GM21529 (cell line): ENCODE results near the gene CDC7.
"Not testable (repeated sequence)": the region's sequence is repeated elsewhere in the genome, so short reads cannot be mapped to it uniquely, and the experiment has no call there.

Source experiments
- ATAC-seq: cut with Tn5 transposase; IDR thresholded peaks from one replicate; pipeline ENCODE4 v1.9.1; 2021; ENCODE audit not compliant: unreplicated experiment

CDC7 gene

DNA sequence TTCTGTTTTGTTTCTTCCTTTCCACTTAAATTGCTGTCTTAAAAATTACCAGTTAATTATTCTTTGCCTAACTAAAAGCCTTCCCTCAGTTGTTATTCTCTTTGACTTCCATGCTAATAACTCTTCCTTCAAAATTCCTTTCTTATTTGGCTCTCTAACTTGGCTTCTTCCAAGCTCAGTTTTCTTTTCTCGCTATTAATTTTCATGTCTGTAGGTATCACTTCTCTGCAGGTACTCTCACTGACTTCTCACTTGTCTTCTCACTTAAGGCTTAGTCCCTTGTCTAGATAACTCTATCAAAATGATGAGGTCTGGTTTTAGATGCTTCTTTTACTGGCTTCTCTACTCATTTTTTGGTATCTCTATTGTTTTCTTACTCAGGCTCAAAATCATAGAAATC lies 10.1 kb downstream of the CDC7 start:
- ATAC-seq = no peak

DNA sequence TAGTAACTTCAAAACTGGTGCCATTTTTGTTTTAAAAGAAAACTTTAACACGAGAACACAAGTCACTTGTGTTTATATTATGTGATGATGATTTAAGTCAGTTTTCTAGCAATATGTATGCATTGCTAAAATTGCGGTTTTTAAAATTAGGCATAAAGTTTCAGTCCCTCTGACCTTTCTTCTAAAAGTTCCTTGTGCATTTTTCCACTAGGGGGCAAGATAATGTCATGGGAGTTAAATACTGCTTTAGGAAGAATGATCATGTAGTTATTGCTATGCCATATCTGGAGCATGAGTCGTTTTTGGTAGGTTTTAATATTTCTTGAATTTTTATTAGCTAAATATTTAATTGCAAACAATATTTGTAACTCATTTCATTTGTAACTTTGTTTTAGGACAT lies 10.7 kb downstream of the CDC7 start:
- ATAC-seq = no peak

GRCh38 chr1:91513160-91513559 lies 12.5 kb downstream of the CDC7 start:
- ATAC-seq = no peak

DNA sequence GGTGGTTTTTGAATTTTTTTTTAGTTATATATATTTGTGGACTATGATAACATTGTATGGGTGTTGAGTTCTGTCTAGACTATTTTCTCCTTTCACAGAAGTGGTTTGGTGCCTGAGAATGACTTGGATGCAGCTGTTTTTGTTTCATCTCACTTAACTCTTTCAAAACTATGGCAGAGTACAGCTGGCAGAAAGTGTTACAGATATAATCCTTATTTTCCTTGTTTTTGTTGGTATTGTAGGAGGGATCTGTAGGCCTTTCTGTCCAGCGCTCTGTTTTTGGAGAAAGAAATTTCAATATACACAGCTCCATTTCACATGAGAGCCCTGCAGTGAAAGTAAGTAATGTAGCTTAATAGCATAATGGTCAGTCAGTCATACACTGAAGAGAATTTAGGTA lies 13.1 kb downstream of the CDC7 start:
- ATAC-seq = no peak

DNA sequence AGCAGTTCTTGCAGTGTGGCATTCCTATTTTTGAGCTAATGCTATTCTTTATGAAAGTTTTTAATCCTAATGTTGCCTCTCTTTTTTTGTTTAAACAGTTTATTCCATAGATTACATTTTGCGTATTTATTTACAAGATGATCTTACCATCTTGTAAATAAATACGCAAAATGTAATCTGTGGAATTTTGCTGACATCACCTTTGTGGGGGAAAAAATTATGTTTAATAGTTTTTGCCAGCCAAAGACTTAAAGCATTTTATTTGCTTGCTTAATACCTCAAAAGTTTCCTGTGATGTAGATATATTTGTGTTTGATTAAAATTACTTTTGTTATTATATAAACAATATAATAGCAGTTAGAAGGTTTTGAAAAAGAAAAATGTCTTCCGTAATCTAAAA lies 15.3 kb downstream of the CDC7 start:
- no peak for ATAC-seq

GRCh38 chr1:91516605-91517004 lies 16.0 kb downstream of the CDC7 start:
- ATAC-seq = not testable (repeated sequence)

DNA sequence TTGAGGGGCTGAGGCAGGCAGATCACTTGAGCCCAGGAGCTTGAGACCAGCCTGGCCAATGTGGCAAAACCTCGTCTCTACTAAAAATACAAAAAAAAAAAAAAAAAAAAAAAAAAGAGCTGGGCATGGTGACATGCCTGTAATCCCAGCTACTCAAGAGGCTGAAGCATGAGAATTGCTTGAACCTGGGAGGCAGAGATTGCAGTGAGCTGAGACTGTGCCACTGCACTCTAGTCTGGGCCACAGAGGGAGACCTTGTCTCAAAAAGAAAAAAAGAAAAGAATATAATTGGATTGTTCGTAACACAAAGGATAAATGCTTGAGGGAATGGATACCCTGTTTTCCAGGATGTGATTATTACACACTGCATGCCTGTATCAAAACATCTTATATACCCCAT lies 18.5 kb downstream of the CDC7 start:
- ATAC-seq = not testable (repeated sequence)

DNA sequence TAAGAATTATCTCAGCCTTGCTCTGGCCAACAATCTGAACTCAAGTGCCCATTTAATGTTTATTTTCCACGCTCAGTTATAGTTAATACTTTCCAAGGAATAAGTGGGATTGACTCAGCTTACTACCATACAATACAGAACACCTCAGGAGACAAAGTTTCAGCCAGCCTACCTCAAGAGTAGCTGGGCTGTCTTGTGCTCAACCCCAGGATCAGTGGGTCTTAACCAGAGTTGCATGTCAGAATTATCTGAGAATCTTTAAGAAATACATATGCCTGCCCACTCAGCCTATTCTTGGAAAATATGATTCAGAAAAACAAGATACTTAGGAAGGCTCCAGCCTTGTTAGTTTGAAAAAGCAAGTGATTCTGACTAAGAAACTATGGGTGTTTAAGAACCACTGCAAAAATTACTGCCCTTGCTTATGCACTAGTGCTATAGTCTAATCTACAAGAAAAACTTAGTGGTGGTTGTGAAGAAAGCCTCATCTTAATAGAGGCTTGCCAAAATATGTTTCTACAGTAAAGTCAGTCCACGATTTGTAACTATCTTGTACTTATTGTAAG lies 20.4 kb downstream of the CDC7 start:
- no peak for ATAC-seq

DNA sequence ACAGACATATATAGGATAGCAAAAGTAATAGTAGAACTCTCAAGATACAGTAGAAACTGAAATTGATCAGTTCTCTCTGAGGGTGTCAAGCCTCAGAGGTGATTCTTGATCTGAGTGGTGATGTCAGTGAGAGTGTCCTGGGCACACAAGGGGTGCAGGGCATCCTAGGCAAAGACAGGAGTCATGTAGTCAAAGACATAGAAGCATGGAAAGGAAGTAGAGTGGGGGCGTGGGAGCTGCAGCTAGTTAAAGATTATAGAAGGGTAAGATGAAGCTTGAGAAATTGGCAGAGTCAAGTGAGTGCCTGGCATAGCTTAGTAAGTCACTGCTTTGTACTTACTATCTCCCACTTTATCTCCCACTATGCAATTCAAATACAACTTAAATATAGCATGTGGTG lies 22.8 kb downstream of the CDC7 start:
- ATAC-seq = peak; percentile 99

- ATAC-seq = no peak
Observed at GRCh38 chr1:91526496-91526895, 25.8 kb downstream of the CDC7 start.

DNA sequence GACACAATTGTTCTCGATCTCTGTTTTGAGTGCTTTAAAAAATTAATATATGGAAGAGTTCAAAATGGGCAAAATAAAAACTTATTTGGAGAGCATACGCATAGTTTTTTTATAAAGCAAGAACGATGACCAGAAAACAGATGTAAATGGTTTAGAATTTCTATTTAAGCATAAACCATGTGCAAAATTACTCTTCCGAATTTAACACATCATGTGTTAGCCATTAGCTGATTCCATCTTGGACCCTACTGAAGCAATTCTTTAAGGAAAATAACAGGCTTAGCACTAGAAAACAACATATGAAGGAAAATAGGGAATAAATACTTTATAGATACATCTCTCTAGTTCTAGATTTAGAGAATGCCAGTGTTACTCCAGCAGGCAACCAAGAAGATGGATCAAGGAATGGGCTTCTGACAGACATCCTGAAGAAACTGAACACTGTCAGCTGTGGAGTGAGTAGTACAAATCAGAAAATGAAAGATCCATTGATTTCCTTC lies 26.7 kb downstream of the CDC7 start:
- ATAC-seq = no peak

DNA sequence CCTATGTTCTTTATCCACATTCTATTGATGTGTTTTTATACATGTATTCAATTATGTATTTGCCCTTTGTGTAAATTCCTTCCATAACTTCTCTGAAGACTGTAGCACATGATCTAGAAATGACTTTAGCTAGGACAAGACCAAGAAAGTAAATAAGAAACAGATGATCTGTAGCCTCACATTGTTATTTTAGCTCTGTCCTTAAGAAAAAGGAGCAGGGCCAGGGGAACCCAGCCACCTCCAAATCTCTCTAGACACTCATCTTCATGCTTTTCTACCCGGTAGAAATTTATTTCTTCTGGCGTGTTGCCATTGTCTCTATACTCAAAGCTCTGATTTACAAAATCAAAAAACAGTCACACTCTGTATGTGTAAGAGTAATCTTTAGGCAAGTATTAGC lies 27.1 kb downstream of the CDC7 start:
- ATAC-seq = no peak

DNA sequence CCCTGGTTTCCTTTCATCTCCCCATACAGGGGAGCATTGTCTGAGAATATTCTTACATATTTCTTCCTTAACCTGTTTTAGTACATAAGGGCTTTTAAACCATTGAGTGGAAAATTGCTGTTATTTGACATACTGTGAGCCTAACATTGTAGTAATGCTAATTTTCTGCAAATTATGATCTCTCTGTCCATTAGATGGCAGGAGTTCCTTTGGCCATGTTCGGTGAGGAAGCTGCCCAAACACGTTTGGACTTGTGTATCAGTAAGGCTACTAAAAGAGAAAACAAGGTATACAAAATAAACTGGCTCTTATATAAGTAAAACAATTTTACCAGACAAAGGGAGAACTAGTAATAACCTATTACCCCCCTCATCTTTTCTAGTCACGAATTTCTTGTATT lies 29.2 kb downstream of the CDC7 start:
- no peak for ATAC-seq

- no peak for ATAC-seq
Observed at GRCh38 chr1:91533361-91534024, 32.8 kb downstream of the CDC7 start.

- ATAC-seq = no peak
Observed at GRCh38 chr1:91535441-91535840, 34.8 kb downstream of the CDC7 start.

- no peak for ATAC-seq
Observed at GRCh38 chr1:91537281-91537986, 36.8 kb downstream of the CDC7 start.

- no peak for ATAC-seq
Observed at GRCh38 chr1:91537987-91538304, 37.3 kb downstream of the CDC7 start.

DNA sequence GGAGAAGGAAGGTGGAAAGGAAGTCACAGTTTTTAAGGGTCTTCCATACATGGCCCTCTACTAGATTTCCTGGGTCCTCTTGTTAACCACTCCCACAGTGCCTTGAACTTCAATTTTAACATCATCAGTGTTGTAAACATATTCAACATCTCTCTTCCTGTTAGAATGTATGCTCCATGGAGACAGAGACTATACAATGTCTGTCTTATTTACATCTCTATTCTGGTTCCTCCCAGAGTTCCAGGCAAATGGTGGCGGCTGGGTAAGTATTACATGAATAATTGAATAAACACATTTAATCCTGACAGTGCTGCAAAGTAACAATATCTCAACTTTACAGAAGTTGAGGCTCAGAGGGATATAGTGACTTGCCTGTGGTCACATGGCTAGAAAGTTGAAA lies 40.3 kb downstream of the CDC7 start:
- no peak for ATAC-seq

DNA sequence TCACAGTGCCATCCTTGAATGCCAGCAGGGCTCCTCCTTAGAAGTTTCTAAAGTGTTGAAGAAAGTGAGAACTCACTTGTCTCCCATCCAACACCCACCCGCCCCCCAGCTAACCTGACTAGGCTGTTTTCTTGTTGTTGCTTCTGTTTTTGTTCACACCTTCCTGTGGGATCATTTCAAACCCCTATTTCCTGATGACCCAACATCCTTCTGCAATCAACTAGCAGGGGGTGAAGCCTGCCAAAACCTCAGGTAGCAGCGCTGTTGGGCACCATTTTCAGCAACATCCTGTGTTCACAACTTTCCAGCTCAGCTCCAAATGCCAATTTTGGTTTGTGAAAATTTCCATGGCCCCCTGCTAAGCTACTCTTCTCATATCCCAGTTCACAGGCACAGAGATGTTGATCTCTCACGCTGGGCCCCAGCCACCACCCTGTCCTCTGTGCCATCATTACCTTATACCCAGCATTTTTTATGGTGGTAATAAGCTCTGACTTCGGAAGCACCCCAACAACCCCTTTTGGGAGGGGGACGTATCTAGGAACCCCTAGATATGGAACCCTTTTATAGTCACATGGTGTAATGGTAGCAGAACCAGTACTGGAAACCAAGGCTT lies 41.4 kb downstream of the CDC7 start:
- no peak for ATAC-seq

DNA sequence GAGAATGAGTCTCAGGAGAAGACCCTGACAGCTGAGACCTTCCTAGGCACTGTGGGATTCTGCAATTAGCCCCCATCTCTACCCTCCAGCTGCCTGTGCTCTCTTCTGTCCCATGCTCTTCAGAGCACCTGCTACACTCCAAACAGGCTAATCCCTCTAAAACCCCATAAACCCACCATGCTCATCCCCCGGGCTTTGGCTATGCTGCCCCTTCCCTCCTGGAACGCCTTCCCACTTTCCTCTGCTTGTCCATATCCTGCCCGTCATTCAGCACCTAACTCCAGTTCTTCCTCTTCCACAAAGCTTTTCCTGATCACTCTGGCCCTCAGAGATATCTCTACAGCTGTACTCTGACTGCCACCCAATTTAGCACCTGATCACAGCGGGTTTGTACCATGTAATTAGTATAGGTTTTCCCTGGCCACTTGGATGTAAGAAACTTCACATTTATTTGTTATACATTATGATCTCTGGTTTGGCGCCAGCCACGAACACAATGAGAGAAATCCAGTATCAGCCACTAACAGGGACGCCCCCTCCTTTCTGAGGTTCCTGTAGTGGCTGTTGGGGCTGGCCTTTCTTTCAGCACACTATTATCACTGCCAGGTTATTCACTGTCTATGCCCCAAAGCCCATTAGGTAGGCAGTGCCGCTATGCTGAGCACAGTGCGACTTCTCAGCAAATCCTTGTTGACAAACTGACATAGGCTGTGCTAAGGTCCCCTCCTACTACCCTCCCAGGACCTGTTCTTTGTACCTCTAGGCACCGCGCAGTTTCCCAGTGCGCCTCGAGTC lies 45.1 kb downstream of the CDC7 start:
- ATAC-seq = no peak

DNA sequence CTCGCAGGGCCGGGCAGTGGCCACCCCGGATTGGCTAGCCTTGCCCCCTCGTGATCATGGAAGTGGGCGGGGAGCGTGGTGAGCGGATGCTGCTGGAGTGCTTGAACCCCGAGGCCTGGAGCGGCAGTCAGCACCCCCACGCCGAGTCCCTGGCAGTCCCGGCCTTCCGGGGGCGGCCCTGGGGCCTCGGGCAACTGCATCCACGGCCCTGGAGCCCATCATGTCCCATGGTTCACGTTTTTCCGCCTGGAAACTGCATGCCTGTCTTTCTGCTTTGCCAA lies 45.6 kb downstream of the CDC7 start:
- no peak for ATAC-seq

DNA sequence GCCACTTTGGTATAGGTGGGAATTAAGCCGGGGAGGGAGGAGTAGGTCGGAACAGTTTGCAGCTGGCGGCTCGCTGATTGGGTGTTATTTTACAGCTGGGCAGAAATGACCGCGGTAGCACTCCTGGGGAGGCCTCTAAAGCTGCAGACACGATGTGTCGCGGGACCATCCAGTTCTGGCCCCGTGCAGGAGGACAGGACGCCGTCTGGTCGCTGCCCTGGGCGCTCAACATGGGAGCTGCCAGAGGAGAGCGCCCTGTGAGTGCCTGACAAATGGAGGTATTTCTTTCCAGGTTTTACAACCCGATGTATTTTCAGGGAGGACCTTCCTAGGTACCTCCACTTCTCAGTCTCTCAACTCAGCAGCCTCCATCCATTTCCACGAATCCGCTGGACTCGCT lies 46.2 kb downstream of the CDC7 start:
- ATAC-seq = no peak
